GM21423 (cell line): ENCODE data around the gene RORC.
"Not testable (repeated sequence)": the region's sequence is repeated elsewhere in the genome, so short reads cannot be mapped to it uniquely, and the experiment has no call there.

Experiments used
- ATAC-seq: cut with Tn5 transposase; IDR thresholded peaks from one replicate; pipeline ENCODE4 v1.9.1; 2021; ENCODE audit warnings: mild to moderate bottlenecking, moderate library complexity; ENCODE audit not compliant: unreplicated experiment

The RORC gene

DNA sequence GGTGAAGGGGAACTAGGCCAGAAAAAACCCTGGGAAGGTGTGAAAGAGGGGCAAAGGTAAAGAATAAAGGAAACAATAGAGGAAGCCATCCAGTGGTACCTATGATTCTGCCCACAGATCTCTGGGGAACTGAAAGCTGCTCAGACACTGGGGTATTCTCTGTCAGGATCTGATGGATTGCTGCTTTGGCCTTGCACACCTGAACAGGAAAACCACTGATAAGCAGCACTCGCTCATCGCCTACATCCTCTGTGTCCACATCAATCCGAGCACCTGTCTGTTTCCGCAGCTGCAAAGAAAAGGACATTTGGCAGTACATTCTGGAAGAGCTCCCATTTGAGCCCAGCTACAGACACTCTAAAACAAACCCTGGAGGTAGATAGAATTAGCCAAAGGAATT is 51.8 kb downstream of the RORC start:
- no peak for ATAC-seq

DNA sequence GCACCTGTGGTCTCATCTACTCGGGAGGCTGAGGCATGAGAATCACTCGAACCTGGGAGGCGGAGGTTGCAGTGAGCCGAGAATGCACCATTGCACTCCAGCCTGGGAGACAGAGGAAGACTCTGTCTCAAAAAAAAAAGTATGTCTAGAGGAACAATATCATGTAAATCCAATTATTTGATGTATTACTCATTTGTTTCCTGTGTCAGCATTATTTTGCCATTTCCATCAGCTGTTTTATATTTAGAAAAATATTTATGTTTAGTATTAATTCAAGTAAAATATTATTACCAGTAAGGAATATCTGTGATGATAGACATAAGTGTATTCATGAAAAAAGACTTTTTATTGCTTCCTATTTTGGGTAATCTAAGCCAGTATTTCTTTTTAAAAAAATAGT is 54.3 kb downstream of the RORC start:
- no peak for ATAC-seq

DNA sequence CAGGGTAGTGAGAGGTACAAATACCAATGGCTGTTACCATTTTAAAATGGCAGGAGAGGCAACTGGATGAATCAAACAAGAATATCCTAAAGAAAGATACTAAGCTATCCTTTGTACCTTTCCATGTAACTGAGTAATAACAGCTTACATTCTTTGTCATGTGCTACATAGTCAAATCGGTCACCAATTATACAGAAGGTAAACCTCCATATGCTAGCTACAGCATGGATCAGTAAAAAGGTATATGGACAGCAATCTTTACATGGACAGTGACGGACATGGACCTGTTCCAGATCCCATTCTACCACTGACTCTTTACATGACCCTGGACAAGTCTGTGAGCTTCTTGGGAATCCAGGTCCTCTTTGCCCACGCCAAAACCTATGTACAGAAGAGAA is 54.9 kb downstream of the RORC start:
- ATAC-seq = no peak

DNA sequence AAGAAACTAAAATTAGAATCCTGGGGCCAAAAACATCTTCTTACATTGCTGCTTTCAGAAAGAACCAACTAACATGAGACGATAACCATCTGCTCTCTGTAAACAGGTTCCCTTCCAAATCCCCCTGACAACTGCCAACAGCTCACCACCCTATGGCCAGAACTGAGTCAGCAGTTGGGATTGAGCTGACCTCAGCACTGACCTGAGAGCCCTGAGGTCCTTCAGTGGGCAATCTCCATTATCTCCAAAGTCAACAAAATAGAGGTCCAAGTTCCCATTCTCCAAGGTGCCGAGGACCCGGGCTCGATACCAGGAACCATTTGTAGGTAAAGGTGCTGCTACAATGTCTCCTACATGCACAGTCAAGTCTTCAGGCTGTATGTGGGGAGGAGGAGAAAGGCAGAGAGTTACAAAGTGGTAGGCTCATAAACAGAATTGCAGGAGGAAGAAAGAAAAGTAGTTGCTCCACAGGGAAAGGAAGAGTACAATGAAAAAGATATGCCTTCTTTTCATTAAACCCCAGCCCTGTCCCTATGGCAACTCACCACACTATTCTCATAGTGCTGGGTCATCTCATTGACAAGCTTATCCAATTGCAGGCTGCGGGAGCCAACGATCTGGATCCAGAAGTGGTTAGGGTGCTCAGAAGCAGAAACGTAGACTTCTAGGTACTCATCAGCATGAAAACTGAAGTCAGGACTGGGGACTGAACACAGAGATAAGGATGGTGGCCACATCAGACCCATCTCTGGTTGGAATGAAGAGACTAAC is 55.5 kb downstream of the RORC start:
- no peak for ATAC-seq

DNA sequence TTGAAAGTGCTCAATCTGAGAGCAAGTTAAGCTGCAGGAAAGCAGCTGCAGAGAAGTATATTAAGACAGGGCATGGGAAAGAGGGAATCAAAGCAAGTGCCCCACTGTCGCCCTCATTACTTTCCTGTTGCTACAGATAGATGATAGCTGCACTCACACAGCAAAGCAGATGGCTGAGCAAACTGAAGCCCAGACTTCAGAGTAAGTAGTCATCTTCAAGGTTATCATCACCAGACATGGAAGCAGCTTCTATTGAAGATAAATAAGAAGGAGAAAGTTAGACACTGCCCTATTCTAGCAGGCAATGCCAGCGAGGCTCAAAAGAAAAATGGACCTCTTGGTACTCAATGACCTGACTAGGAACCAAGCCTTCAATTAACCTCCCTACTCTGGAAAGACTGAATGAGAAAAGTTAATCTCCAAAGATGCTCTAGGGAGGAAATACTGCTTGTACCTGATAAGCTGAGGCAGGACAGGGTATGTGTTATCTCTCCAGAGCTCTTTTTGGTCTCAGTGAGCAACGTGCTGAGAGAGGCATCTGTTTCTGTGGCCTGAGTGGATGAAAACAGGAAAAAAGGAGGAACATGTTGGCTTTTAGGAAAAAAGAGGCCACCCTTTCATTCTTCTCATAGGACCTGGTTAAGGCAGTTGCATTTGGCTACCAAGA is 57.2 kb downstream of the RORC start:
- ATAC-seq = no peak

DNA sequence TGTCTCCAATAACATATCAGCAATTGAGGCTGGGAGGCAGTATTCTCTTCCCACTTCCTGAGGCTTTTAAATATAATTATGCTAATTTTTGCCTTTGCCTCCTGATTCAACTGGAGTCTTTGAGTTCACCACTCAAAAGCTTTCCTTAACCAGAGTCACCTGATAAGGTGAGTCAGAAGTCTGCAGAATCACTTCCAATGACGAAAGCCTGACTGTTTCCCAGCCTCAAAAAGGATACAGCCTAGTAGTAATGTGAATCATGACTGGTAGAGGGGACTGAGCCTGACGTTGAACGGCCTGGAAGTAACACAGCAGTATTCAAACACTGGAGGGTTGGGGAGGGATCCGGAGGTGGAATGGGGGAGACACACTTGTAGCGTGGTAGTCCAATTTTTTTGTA is 57.9 kb downstream of the RORC start:
- ATAC-seq = no peak

DNA sequence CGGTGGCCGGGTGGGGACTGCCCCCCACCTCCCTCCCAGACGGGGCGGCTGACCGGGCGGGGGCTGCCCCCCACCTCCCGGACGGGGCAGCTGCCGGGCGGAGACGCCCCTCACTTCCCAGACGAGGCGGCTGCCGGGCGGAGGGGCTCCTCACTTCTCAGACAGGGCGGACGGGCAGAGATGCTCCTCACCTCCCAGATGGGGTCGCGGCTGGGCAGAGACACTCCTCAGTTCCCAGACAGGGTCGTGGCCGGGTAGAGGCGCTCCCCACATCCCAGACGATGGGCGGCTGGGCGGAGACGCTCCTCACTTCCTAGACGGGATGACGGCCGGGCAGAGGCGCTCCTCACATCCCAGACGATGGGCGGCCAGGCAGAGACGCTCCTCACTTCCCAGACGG is 62.3 kb downstream of the RORC start:
- not testable (repeated sequence) for ATAC-seq

DNA sequence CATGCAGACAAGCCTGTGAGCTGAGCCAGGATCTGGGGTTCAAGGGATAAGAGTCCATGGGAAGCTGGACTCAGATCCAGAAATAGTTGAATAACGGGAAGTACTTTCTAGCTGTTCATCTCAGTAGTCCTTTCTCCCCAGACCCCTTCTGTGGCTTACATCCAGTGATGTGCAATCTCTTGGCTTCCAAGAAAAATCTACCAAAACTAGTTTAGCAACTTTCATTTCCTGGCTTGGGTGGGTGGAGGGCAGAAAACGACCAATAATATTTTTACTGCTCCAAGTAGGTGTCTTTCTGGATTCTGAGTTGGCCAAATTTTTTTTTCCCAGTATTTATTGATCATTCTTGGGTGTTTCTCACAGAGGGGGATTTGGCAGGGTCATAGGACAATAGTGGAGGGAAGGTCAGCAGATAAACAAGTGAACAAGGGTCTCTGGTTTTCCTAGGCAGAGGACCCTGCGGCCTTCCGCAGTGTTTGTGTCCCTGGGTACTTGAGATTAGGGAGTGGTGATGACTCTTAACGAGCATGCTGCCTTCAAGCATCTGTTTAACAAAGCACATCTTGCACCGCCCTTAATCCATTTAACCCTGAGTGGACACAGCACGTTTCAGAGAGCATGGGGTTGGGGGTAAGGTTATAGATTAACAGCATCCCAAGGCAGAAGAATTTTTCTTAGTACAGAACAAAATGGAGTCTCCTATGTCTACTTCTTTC is 63.1 kb downstream of the RORC start:
- not testable (repeated sequence) for ATAC-seq

DNA sequence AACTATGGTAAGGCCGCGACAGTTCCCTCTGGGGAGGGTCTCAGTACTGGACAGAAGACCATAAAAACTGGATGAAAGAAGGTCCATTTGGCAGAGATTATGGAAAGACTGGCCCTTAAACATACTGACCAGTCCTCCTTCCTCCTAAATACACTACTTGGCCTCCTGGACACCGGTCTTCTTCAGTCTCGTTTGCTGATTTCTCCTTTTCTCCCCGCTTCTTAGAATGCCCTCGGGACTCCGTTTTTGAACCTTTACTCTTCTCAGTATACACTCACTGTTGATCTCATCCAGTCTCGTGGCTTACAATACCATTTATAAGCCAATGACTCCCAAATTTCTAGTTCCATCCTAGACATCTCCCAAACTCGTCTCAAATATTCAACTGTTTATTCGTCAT is 67.6 kb downstream of the RORC start:
- no peak for ATAC-seq

DNA sequence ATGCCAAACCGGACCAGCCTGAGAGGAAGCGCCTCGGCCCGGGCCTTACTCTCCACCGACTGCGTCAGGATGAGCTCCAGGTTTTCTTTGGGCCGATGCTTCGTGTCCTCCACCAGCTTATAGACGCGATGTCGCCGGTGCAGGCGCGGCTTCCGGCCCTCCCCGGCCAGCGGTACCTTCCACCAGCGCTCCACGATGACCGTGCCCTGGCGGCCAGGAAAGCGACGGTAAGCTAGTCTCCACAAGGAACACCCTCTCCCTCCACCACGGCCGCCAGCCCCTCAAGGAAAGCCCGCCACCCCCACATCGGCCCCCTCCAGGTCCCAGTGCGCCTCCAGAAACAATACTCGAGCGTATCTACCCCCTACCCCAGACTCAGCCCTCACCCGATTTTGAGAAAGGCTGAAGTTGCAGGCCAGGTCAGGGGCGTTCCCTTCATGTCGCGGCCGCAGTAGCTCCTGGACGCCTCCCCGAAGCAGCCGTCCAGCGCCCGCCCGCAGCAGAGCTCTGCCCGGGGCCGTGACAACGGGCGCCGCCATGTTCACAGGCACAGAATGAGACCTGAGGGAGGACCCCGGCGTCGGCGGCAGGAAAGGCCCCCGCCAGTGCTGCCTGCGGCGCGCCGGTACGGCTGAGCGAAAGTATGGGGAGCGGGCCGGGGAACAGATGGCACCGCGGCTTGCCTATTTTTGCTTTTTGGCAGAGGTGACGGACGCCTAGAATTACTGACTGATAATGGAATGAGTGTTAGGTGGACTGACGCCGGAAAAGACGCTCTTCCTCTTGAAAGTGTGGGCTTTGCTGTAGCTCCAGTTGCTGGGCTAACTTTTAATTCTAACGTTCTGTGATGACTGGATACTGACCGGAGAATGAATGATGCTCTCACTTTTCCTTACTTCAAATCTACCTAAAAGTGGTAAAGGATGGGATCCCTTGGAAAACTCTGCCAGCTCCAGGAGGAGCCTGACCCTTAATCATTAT is 68.4 kb downstream of the RORC start, which contains the start of gene MRPL9:
Gene MRPL9, minus strand, starts transcription at position 556 of the 981 bp plus-strand sequence. Its CDS starts 17 bp downstream, at position 539.
- ATAC-seq = peak; percentile 95

DNA sequence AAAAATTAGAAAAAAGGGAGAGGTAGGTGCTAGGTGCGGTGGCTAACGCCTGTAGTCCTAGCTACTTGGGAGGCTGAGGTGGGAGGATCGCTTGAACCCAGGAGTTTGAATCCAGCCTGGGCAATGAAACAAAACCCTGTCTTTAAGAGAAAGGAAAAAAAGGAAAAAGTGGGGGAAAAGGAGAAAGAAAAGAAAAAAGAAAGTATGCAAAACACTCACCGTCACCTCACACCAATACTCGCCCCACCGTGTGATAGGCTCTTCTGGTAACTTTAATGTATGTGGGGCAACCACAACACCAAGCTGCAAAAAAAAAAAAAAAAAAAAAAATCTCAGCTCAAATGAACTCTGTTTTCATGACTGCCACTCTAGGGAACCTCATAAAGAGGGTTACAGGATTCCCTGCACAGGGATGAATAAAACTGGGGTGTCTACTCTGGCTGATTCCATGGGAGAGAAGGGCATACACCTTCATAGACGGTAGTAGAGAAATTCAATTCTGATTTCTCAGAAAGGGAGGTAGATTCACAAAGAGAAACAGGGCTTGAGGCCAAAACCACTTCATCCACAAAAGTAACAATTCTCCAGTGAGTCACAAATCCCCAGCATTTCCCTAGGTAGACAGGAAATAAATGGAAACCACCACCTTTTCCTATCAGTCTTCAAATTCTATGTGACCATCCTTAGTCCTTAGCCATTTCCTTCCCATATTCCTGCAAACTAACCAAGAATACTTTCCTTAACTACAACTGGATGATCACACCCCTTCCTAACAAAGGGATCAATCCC is 70.8 kb downstream of the RORC start:
- no peak for ATAC-seq

DNA sequence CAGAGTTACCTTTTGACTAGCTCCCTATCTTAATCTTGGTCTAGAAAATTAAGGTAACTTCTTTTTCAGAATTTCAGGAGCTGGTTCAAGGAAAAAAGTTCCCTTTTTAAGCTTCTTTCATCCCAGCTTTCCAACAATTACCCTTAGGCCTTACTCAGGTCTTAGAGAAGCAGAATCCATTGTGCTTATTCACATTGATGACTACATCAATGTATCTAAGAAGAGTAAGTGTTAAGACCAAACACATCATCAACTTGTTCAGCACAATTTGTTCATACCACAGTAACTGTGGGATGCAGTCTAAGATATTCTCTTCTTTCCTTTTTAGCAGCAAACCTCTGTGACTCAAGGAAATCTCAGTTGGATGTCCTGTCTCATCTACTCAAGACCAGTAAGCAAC is 72.4 kb downstream of the RORC start:
- ATAC-seq = no peak

DNA sequence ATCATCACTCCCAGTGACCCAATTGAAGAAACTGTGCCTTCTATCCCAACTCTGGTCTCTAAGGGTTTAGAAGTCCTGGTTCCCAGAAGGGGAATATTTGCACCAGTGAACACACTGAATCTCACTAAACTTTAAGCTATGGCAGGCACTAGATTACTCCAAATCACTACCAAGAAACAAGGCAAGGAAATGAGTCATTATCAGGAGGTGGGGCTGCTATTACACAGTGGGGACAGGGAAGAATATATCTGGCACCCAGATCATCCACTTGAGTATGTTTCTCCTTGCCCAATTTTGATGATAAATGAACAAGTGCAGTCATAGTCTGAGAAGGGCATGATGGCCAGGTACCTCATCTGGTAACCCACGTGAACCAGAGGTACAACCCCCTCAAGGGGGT is 75.3 kb downstream of the RORC start:
- no peak for ATAC-seq
